AG04450 (cell line): Measurements from ENCODE around the gene CEACAM19. TPM values are rescaled to one million over a fixed set of nuclear protein-coding genes. Genes with fewer than 3 reads are reported as not detected.

Source experiments
- CTCF ChIA-PET: fragments of 300-600, 350-600 bp; formaldehyde crosslinking; extraction: SDS; loops from one replicate; lab custom pipeline; 2022; ENCODE audit warnings: antibody characterized with exemption, inconsistent platforms; lab: Charles Lee
- POLR2A ChIA-PET: fragments of 350-600 bp; formaldehyde crosslinking; extraction: SDS; loops from one replicate; lab custom pipeline; 2021; ENCODE audit warnings: antibody characterized with exemption, inconsistent platforms; lab: Yijun Ruan, JAX
- DNase-seq: peaks from one replicate; pipeline ENCODE4 v3.0.0-alpha.2; 2011; ENCODE audit warnings: low read depth, low spot score
- H3K27ac ChIP-seq: one replicate; pipeline ENCODE4 v1.5.1; 2012; ENCODE audit warnings: low read depth, low read length, control low read depth
- H3K27me3 ChIP-seq: one replicate; pipeline ENCODE4 v1.6.0; 2012; ENCODE audit warnings: low read length; ENCODE audit not compliant: control insufficient read depth, insufficient read depth
- H3K4me3 ChIP-seq: 2 replicates; pipeline ENCODE4 v1.5.1; 2011; ENCODE audit warnings: mild to moderate bottlenecking, low read depth, low read length, control low read depth
- H3K9me3 ChIP-seq: 2 replicates; pipeline ENCODE4 v1.5.1; 2012; ENCODE audit warnings: low read length; ENCODE audit not compliant: control insufficient read depth, insufficient read depth
- polyA plus RNA-seq: library from polyadenylated mRNA; depleted of rRNA; stranded (reverse); fragments of >200 nt; gene quantifications from 2 replicates; pipeline ENCODE4 v1.2.3, GENCODE V29; 2011
- TF ChIP-seq, protein P1 (sequence below): IDR thresholded peaks from 2 replicates; pipeline ENCODE4 v1.5.1; 2011; ENCODE audit warnings: low read depth, low read length, control low read depth, inconsistent platforms

Gene CEACAM19
- polyA plus RNA-seq, 1 experiment: 11.3 TPM

DNA sequence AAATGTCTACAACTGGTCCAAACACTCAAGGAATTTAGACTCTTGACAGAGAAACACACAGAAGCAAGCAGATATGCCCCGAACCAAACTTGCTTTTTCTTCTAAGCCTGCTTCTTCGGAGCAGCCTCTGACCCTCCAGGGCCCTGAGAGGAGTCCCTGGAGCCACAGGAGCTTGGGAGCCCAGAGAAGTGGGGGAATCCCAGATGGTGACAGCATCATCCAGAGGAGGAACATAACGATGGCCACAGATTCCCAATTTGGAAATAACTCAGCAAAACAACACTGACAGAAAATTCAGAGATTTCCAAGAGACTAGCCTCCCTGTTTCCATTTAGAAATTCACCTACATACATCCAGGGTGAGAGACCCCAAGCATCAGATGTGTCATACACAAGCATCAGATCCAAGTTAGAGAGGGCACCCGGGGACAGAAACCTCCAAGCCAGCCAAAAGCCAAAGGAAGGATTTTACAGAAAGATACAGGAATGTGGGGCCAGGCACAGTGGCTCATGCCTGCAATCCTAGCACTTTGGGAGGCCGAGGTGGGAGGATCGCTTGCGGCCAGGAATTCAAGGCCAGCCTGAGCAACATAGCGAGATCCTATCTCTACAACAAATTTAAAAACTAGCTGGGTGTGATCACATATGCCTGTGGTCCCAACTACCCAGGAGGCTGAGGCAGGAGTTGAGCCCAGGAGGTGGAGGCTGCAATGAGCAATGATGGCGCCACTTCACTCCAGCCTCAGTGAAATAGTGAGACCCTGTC, 29.6 kb upstream of the CEACAM19 start:
- Histone ChIP-seq H3K4me3 (no peak overlapping the region), H3K27me3 (no peaks in the 10 kb centered on the region), H3K27ac (no peak overlapping the region), H3K9me3 (no peaks in the 10 kb centered on the region)
- no peak for DNase-seq
- CTCF ChIA-PET: no interaction called here
- POLR2A ChIA-PET: no interaction called here
- TF ChIP-seq, protein P1, sequence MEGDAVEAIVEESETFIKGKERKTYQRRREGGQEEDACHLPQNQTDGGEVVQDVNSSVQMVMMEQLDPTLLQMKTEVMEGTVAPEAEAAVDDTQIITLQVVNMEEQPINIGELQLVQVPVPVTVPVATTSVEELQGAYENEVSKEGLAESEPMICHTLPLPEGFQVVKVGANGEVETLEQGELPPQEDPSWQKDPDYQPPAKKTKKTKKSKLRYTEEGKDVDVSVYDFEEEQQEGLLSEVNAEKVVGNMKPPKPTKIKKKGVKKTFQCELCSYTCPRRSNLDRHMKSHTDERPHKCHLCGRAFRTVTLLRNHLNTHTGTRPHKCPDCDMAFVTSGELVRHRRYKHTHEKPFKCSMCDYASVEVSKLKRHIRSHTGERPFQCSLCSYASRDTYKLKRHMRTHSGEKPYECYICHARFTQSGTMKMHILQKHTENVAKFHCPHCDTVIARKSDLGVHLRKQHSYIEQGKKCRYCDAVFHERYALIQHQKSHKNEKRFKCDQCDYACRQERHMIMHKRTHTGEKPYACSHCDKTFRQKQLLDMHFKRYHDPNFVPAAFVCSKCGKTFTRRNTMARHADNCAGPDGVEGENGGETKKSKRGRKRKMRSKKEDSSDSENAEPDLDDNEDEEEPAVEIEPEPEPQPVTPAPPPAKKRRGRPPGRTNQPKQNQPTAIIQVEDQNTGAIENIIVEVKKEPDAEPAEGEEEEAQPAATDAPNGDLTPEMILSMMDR: no peak

DNA sequence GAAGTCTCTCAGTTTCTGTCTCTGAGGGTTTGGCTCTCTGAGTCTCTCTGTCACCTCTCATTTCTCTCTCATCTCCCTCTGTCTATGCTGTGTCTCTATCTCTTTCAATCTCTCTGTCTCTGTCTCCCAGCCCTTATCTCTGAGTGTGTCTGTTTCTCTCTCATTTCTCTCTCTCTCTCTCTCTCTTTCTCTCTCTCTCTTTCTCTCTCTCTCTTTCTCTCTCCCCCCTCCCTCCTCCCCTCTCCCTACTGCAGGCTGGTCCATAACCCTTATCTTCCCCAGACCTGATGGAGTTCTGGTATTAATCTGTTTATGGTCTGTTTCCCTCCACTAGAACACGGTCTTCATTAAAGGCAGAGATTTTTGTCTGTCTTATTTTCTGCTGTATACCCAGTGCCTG, 28.9 kb upstream of the CEACAM19 start:
- CTCF ChIA-PET: interaction anchor here (1.0 kb wide), 1 partner anchor 71 kb away, joined by 3 read pairs; no protein-coding TSS in a partner anchor
- H3K4me3 ChIP-seq: no peak overlapping the region
- POLR2A ChIA-PET: no interaction called here
- H3K27me3 ChIP-seq: no peaks in the 10 kb centered on the region
- no peak for DNase-seq
- TF ChIP-seq, protein P1: no peak
- no peak overlapping the region for H3K27ac ChIP-seq
- no peaks in the 10 kb centered on the region; the same call in 1 of the 2 replicates for H3K9me3 ChIP-seq

DNA sequence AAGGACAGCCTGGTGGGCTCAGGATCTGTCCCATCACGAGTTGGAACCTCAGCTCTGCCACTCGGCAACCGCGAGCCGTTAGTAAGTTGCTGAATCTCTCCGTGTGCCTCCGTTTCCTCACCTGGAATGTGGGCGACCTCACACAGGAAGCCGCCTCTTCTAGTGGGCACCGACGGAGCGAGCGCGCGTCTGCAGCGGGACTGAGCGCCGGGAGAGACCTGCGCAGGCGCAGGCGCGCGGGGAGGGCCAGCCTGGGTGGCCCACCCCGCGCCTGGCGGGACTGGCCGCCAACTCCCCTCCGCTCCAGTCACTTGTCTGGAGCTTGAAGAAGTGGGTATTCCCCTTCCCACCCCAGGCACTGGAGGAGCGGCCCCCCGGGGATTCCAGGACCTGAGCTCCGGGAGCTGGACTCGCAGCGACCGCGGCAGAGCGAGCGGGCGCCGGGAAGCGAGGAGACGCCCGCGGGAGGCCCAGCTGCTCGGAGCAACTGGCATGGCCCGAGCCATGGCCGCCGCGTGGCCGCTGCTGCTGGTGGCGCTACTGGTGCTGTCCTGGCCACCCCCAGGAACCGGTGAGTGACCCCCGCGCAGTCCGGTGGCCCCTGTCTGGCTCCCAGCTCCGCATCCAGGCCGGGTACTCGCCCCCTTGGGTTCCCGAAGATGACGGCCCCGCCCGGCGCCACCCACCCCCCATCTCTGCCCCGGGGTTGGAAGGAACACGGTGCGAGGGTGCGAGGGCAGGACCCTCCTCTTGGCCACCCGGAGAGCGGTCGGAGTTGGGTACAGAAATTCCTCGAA, 27.5 kb upstream of the CEACAM19 start, which contains the start of gene PVR:
PVR (plus strand) TSS at position 306 of the 797 bp plus-strand sequence; CDS start at position 493, 187 bp downstream.
- POLR2A ChIA-PET: interaction anchor here (0.6 to 1.7 kb wide), 10 partner anchors 8 to 114 kb away, joined by 3 to 12 read pairs (median 4); no protein-coding TSS in a partner anchor
- peak within 1 kb of the TSS; percentile 75 for H3K27ac ChIP-seq
- TF ChIP-seq, protein P1: no peak; the same call in 1 of the 2 replicates
- no peak for DNase-seq
- no peaks in the 10 kb centered on the region; the same call in 1 of the 2 replicates for H3K9me3 ChIP-seq
- H3K27me3 ChIP-seq: no peaks in the 10 kb centered on the region
- peak within 1 kb of the TSS; percentile 96 for H3K4me3 ChIP-seq
- CTCF ChIA-PET: interaction anchor here (0.9 to 2.9 kb wide), 3 partner anchors 11 to 55 kb away, joined by 3 to 9 read pairs (median 4); no protein-coding TSS in a partner anchor

DNA sequence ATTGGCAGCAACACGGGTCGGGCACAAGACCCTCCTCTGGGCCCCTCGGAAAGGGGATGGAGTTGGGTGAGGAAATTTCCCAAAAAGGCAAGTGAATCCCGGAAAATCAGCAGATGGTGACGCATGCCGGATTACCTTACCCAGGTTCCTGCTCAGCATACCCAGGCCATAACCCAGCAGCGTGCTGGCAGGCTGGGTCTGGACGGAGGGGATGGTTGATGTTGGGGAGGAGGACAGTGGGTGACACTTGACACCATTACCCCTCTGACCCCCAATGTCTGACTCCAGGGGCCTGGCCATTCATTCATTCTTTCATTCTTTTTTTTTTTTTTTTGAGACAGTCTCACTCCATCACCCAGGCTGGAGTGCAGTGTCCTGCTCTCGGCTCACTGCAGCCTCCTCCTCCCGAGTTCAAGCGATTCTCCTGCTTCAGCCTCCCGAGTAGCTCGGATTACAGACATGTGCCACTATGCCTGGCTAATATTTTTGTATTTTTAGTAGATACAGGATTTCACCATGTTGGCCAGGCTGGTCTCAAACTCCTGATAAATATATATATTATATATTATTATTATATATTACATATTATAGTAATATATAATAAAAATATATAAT, 26.8 kb upstream of the CEACAM19 start:
- ChIA-PET CTCF (interaction anchor here (1.0 to 2.9 kb wide), 2 partner anchors 10 to 13 kb away, joined by 3 to 9 read pairs; no protein-coding TSS in a partner anchor), POLR2A (interaction anchor here (0.6 to 2.4 kb wide), 12 partner anchors 9 to 113 kb away, joined by 3 to 12 read pairs (median 6); no protein-coding TSS in a partner anchor)
- DNase-seq: no peak
- H3K9me3 ChIP-seq: no peaks in the 10 kb centered on the region; the same call in 1 of the 2 replicates
- H3K27ac ChIP-seq: peak overlapping the region; percentile 75
- TF ChIP-seq, protein P1: no peak
- peak overlapping the region; percentile 96 for H3K4me3 ChIP-seq
- H3K27me3 ChIP-seq: no peaks in the 10 kb centered on the region
